HepG2 (cell line): ENCODE measurements around the gene MADCAM1. TPM values are rescaled to one million over a fixed set of nuclear protein-coding genes. Genes with fewer than 3 reads are reported as not detected.

Experiments used
- CEBPB ChIP-seq: IDR thresholded peaks from 2 replicates; pipeline ENCODE4 v1.6.1; 2011; ENCODE audit warnings: low read depth, low read length, improper control_type of control experiment, borderline replicate concordance
- CERS6 ChIP-seq: sonication (generic); formaldehyde crosslinking; IDR thresholded peaks from 2 replicates; pipeline ENCODE4 v1.5.0; 2020; ENCODE audit warnings: missing genetic modification reagents
- E2F5 ChIP-seq: sonication (generic); formaldehyde crosslinking; conservative IDR thresholded peaks from 2 replicates; pipeline ENCODE4 v1.4.0; 2020; ENCODE audit warnings: missing genetic modification reagents
- GFI1 ChIP-seq: sonication (generic); formaldehyde crosslinking; IDR thresholded peaks from 2 replicates; pipeline ENCODE4 v1.5.0; 2020; ENCODE audit warnings: missing genetic modification reagents, mild to moderate bottlenecking, borderline replicate concordance
- GLI4 ChIP-seq: sonication (generic); formaldehyde crosslinking; IDR thresholded peaks from 2 replicates; pipeline ENCODE4 v1.5.1; 2020; ENCODE audit warnings: missing genetic modification reagents, mild to moderate bottlenecking, moderate library complexity, borderline replicate concordance
- HHEX ChIP-seq: IDR thresholded peaks from 2 replicates; pipeline ENCODE4 v1.6.1; 2016; ENCODE audit warnings: control low read depth
- HINFP ChIP-seq: sonication (generic); formaldehyde crosslinking; IDR thresholded peaks from 2 replicates; pipeline ENCODE4 v1.4.0; 2020; ENCODE audit warnings: low read depth, mild to moderate bottlenecking, missing genetic modification reagents
- NR2C2 ChIP-seq: sonication (generic); formaldehyde crosslinking; IDR thresholded peaks from 2 replicates; pipeline ENCODE4 v1.4.0; 2020; ENCODE audit warnings: missing genetic modification reagents, mild to moderate bottlenecking, moderate library complexity, borderline replicate concordance
- PLSCR1 ChIP-seq: sonication (generic); formaldehyde crosslinking; IDR thresholded peaks from 2 replicates; pipeline ENCODE4 v1.5.0; 2020; ENCODE audit warnings: missing genetic modification reagents, mild to moderate bottlenecking, borderline replicate concordance
- RAD21 ChIP-seq: fragments of 450-650 bp; formaldehyde crosslinking; IDR thresholded peaks from 2 replicates; pipeline ENCODE4 v1.5.0; 2020; ENCODE audit warnings: mild to moderate bottlenecking
- RXRA ChIP-seq: sonication (generic); formaldehyde crosslinking; IDR thresholded peaks from 2 replicates; pipeline ENCODE4 v1.5.1; 2020; ENCODE audit warnings: missing genetic modification reagents
- ZBTB20 ChIP-seq: sonication (generic); formaldehyde crosslinking; IDR thresholded peaks from 2 replicates; pipeline ENCODE4 v1.8.1; 2023; ENCODE audit warnings: missing genetic modification reagents, low read depth, mild to moderate bottlenecking, borderline replicate concordance
- ZFP36L1 ChIP-seq: sonication (generic); formaldehyde crosslinking; IDR thresholded peaks from 2 replicates; pipeline ENCODE4 v1.8.0; 2022; ENCODE audit warnings: mild to moderate bottlenecking, missing genetic modification reagents, moderate library complexity
- ZFX ChIP-seq: sonication (generic); formaldehyde crosslinking; IDR thresholded peaks from 2 replicates; pipeline ENCODE4 v1.4.0; 2020; ENCODE audit warnings: mild to moderate bottlenecking, low read depth, missing genetic modification reagents, moderate library complexity
- ZNF317 ChIP-seq: sonication (generic); formaldehyde crosslinking; IDR thresholded peaks from 2 replicates; pipeline ENCODE4 v1.5.0; 2020; ENCODE audit warnings: mild to moderate bottlenecking, missing genetic modification reagents
- ZNF343 ChIP-seq: sonication (generic); formaldehyde crosslinking; IDR thresholded peaks from 2 replicates; pipeline ENCODE4 v1.4.0; 2020; ENCODE audit warnings: mild to moderate bottlenecking, missing genetic modification reagents
- ZNF652 ChIP-seq: IDR thresholded peaks from 2 replicates; pipeline ENCODE4 v1.6.1; 2016; ENCODE audit warnings: low read depth, borderline replicate concordance
- ZSCAN29 ChIP-seq: sonication (generic); formaldehyde crosslinking; conservative IDR thresholded peaks from 2 replicates; pipeline ENCODE4 v1.4.0; 2020; ENCODE audit warnings: mild to moderate bottlenecking, missing genetic modification reagents
- polyA plus RNA-seq, 8 experiments: library from polyadenylated mRNA; depleted of rRNA in 3 of 8; stranded (reverse) in 7 of 8; unstranded in 1 of 8; fragments of >200 nt; fragmentation: Illumina TruSeq in 4 of 8; extraction: Trizol in 4 of 8; gene quantifications; 2 replicates each; pipeline versions ENCODE4 v1.2.1 to v1.2.3, GENCODE V29; 2011 to 2016; ENCODE audit warnings: low read depth in 4 of 8, missing spikeins in 1 of 8, mixed read lengths in 1 of 8; ENCODE audit not compliant: insufficient read depth in 1 of 8
- total RNA-seq, 5 experiments: library from RNA; depleted of rRNA; stranded (reverse); fragments of >200 nt; fragmentation: Illumina TruSeq; extraction: Trizol; gene quantifications; 2 replicates each; pipeline ENCODE4 v1.2.3, GENCODE V29; 2016; ENCODE audit warnings: low read depth in 1 of 5

The MADCAM1 gene
- total and polyA plus RNA-seq, 2 of the 13 experiments (the other 11 are each of a cell fraction or from before 2014, with no cell fraction given), result 0.29 to 0.33 TPM

DNA sequence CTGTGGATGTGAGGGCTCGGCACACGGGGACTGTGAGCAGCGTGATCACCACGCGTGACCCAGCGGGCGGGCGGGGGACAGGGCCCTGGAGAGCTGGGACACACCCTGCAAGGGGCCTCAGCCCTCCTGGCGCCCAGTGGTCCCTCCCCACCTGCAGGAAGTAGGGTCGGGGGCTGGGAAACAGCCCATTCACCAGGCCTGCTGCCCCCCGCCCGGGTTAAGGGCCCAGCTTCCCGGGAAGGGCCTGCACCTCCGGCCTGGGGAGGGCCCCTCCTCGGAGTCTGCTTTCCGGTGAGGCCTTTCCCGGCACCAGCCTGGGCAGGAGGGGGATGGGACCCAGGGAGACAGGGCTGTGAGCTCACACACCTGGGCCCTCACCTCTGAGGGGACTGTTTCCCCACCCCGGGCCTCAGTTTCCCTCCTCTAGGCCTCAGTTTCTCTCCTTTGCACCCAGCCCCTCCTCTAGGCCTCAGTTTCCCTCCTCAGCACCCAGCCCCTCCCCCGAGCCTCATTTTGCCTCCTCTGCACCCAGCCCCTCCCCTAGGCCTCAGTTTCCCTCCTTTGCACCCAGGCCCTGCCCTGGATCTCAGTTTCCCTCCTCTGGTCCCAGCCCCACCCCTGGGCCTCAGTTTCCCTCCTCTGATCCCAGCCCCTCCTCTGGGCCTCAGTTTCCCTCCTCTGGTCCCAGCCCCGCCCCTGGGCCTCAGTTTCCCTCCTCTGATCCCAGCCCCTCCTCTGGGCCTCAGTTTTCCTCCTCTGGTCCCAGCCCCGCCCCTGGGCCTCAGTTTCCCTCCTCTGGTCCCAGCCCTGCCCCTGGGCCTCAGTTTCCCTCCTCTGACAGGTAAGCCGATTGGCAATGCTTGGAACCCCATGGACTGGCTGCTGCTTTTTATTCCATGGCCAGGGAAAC is 1.9 kb upstream of the MADCAM1 start (continued):
- TF ChIP-seq CERS6 (CRISPR knock-in tag) (no peak), ZNF652 (CRISPR knock-in tag) (no peak), ZFX (CRISPR knock-in tag) (peak; percentile 87), HINFP (CRISPR knock-in tag) (no peak), ZNF317 (CRISPR knock-in tag) (no peak), CEBPB (no peak), GLI4 (CRISPR knock-in tag) (no peak), PLSCR1 (no peak), GFI1 (CRISPR knock-in tag) (no peak), ZBTB20 (0 out of 2 replicates have a peak, but pooled peaks have one; percentile 30), ZFP36L1 (CRISPR knock-in tag) (no peak), NR2C2 (CRISPR knock-in tag) (no peak), ZSCAN29 (CRISPR knock-in tag) (no peak), RAD21 (no peak), E2F5 (CRISPR knock-in tag) (no peak), RXRA (CRISPR knock-in tag) (peak; percentile 49; the same call in 1 of the 2 replicates), ZNF343 (CRISPR knock-in tag) (no peak), HHEX (CRISPR knock-in tag) (no peak)
